Measurements from ENCODE around the gene CTNNA3.

CTNNA3 gene

DNA sequence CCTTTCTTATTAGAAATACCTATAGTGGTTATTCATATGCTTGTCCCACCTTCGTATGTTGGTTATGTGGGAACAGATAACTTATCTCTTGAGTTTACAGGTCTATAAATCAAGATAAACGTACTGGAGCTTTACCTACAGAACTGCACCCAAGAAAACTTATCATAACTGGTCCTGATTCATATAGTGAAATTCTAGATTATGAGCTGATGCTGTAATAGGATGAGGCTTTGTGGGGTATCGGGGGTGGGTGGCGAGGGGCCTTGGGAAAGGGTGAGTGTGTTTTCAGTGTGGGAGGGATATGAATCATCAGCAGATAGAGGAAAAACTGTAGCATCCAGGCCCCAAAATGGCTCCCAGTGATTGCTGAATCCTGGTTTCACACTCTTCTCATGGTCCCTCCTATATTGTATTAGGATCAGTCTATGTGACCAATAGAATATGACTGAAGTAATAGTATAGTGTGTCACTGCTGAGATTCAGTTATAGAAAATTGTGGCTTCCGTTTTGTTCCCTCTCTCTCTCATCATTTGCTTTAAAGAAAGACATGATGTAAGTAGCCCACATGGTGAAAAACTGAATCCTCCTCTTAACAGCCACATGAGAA, 1476.9 kb downstream of the CTNNA3 start:
- no peak for DNase-seq (ENCODE audit: low read depth in 2 of 2)

DNA sequence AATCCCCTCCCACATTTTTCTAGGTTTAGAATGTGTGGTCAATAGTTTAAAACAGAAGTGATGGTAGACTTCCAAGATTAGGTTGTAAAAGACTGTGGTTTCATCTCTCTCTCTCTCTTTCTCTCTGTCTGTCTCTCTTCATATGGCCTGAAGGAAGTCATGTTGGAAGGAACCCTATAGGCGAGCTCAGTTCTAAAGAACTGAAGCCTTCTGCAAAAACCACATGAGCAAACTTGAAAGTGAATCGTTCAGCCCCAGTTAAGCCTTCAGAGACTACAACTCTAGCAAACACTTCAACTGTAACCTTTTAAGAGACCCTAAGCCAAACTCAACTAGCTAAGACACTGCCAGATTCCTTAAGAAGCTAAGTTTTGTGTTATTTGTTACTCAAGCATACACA, 1477.7 kb downstream of the CTNNA3 start:
- no peak for DNase-seq (ENCODE audit: low read depth in 2 of 2)

DNA sequence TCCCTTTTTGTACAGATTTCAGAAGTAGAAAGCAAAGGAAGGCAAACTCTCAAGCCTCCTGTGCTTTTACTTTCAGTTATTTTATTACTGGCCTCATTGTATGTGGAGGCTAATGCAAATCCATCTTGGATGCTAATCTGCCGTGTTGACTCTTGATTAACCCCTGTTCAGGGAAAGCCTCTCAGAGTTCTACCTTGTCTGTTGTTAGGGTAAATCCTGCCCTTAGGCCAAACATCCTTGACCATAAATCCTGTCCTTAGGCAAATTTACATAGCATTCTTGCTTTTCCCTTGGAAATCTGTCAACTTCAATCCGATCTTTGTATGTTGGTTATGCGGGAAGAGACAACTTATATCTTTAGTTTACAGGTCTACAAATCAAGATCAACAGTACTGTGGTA, 1480.1 kb downstream of the CTNNA3 start:
- DNase-seq (ENCODE audit: low read depth in 2 of 2): no peak

DNA sequence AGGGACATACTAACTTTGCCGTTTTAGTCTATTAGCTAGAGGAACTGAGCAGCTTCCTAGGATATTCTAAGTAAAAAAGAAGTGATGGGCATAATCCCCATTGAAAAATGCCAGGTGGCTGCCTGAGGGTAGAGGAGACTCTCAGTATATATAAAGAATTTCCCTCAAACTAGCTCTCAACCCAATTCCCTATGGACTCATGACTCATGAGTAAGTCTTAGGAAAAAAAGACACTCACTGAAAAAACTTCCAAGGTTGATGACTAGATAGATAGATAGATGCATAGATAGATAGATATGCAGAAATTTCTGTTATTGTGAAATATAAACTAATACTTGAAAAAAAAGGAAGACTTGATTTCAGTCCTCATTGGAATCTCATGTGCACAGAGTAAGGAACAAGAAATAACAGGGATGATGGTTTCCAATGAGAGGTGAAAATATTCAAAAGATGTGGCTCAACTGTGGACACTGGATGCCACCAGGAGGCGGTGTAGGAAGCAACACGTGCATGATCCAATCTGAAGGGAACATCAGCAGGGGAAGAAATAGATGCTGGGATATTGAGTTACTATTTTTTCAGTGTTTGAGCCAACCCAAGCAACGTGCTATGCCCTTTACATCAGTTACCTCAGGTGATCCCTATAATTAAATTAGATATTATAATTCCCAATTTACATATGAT, 1481.1 kb downstream of the CTNNA3 start:
- no peak for DNase-seq (ENCODE audit: low read depth in 2 of 2)

DNA sequence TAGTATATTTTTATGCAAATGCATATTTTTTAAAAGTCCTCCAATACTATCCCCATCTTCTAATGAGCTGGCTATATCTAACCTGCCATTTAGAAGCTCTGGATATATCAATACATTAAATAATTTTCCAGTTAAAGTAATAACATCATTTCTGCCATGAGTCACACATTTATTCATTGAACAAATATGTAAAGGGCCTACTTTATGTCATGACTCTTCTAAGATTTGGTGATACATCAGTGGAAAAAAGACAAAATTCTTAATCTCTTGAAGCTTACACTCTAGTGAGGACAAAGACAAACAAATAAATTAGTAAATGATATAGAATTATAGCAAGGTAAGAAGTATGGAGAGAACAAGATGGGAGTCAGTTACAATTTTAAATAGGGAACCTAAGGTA, 1487.0 kb downstream of the CTNNA3 start:
- DNase-seq (ENCODE audit: low read depth in 2 of 2): no peak

DNA sequence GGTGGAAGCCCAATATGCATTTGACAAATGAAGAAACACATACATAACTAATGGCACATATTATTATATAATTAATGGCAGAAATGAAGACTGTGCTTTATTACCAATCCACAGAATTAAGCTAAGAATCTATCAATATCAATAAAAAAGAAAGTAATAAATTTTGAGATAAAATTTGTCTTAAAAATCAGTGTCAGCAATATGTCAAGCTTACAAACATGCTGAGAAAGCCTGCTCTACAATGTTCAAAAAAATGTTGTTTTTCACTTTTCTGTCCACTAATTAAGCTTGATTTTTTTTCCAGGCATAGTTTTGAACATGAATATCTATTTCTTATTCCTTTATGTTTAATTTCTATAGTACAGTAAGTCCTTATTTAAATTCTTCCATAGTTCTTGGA, 1491.2 kb downstream of the CTNNA3 start:
- DNase-seq (ENCODE audit: low read depth in 2 of 2): no peak

DNA sequence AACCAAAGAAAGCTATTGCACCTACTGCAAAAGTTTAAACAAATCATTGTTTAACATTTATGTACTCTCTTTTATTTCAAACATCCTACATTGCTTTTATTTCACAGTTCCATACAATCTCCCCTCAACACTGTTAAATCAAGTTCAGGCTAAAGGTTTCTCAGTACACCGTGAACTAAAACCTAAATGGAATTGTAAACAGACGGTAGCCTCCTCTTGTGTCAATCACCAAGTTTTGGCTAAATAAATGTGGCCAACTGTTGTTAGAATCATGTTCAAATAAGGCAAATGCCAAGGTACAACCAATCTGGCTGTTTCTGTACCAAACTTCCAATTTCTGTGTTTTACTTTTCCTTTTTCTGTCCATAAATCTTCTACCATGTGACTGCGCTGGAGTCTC, 1493.9 kb downstream of the CTNNA3 start:
- DNase-seq (ENCODE audit: low read depth in 2 of 2): no peak

DNA sequence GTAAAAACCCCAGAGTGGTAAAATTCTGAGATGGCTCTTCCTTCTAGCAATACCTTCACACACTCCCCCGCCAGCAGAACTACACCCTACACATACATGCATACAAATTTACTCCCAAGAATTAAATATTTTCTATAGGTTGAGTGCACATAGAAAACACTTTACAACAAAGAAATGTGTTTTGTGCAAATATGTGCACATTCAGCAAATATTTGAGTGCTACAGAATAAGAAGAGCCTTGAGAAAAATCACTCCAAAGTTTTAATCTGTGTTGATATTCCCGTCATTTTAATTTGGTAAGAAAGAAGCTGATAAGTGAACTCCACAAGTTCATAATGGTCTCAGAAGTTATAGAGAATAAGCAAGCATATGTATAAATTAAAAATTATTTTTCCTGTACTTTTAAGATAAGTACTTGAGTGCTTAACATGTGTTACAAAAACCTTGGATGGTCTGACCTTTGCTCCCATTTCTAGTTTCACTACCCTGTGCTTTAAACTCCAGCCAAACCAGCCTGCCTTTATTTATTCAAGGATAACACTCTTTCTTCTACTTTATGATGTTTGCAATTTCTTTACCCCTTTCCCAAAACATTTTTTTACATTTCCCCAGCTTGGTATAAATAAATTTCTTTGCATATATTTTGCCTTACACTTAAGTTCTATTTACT, 1503.7 kb downstream of the CTNNA3 start:
- no peak for DNase-seq (ENCODE audit: low read depth in 2 of 2)

DNA sequence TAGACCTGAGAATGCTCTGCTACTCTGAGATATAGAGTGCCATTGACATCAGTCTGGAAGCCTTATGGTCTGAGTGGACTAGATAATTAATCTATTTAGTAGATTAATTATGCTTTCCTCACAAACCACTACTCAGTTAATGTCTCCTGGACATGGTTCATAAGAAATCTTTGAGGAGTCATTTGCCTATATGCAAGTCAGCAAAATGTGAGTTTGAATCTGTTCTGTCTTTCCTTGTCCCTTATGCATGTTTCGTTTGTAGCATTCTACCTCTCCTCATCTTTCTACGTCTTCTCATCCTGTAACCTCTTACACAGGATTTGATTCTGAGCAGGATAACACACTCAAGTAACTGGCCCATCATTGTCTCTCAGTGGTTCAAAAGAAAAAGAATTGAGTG, 1505.6 kb downstream of the CTNNA3 start:
- DNase-seq (ENCODE audit: low read depth in 2 of 2): no peak

DNA sequence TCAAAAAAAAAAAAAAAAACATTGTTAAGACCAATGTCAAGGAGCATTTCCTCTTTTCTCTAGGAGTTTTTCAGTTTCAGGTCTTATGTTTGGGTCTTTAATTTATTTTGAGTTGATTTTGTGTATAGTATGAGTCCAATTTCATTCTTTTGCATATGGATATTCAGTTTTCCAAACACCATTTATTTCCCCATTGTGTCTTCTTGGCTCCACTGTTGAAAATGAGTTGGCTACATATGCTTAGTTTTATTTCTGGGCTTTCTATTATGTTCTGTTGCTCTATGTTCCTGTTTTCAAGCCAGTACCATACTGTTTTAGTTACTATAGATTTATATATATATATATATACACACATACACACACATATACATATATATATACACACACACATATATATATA, 1506.7 kb downstream of the CTNNA3 start:
- DNase-seq (ENCODE audit: low read depth in 2 of 2): no peak

DNA sequence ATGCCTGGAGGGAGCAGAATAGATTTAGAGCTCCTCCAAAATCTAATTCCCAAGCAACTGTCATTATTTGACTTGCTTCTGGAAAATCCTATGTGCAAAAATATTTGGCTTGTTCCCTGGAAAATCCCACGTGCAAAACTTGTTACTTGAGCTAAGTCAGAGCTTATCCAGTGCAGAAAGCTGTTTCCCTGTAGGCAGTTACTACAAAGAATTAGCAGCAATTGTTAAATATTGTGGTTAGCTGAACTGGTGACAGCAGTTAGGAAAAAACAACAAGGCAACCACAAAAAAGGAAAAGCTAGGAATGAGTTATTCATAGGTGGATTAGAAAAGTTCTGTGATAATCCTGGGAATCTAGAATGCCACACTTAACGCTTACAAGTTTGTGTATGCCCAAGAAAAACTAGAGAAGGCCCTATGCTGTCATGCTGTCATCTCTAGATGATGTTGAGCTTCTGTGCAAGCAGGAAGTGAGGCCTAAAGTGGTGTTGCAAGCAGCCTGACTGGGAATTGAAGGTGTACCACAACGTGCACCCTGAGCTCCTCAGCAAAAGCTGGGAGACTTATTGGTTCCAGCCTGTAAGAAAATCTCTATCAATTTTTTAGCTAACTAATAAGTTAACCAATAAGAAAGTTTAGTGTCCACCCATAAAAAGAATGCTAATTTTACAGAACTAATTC, 1508.8 kb downstream of the CTNNA3 start:
- no peak for DNase-seq (ENCODE audit: low read depth in 2 of 2)

DNA sequence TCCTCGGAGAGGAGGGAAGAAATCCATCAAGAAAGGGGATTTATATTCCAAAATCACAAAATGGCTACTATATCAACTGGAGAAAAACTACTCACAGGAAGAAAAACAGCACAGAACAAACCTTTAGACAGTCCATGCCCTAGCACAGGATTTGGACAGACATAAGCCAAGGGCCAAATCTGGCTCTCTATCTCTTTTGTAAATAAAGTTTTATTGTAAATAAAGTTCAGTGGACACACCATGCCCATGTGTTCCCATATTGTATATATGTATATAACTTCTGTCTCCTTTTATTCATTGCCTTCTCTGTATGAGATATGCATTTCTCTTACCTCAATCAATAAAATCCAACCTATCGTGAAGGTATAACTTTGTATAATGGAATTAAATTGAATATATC, 1513.0 kb downstream of the CTNNA3 start:
- DNase-seq (ENCODE audit: low read depth in 2 of 2): no peak

DNA sequence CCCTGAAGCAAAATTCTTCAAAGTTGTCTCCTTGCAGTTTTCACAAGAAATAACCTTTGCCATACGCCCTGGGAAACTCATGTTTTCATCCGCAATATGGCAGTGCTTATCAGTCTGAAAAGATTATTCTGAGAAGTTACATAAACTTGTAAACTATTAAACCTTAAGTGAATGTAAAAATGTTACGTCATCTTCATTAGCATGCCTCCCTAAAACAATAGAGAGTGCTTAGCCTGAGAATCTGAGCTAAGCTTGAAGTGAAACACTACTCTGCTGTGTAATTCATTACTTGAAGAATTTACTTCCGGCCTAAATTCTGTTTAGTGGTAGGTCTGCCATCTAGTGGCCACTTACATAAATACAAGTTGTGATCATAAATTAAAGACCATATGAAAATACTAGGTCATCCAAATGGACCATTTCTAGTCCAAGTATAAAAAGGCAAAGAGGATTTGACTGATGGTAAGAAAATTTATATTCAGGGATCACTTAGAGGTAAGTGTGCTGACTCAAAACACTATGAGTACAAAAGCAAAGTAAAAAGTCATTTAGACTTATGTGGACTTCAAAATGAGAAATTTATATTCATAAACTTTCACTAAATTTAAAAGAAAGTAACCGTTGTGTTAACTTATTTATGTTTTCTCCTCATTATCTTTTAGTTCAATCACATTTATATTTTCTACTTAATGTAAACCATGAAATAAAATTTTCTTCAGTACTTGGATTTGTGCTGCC, 1515.2 kb downstream of the CTNNA3 start:
- no peak for DNase-seq (ENCODE audit: low read depth in 2 of 2)

DNA sequence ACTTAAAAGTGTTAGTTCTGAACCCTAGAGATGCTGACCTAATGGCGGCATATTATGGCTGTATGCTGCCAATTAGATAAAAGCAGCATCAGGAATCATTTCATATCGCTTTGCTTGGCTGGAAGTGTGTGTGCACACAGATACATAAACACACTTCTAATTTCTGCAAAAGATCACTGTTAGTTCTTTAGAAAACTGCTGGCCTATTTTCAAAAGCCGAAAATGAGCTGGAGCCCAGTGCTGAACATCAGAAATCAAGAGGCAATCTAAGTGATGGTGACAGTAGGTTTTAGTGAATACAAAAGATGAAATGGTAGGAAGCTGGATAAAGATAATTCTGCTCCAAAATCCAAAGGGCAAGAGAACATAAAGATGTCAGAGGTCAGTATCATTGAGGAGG, 1516.0 kb downstream of the CTNNA3 start:
- DNase-seq (ENCODE audit: low read depth in 2 of 2): no peak

DNA sequence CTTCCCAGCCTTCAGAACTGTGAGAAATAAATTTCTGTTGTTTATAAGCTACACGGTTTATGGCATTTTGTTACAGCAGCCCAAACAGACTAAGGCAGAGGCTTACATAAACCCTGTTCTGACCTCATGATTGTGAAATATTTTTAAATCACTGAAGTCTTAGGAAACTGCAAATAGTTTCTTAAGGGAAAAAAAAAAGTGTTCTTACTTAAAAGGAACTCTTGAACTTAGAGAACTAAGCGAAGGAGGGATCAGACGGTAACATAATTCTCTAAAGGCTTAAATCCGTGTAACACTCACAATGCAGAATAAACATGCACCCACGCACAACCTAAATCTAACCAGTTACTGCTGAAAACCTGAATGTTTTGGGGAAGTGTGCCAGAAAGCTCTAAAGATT, 1519.2 kb downstream of the CTNNA3 start:
- DNase-seq (ENCODE audit: low read depth in 2 of 2): no peak

DNA sequence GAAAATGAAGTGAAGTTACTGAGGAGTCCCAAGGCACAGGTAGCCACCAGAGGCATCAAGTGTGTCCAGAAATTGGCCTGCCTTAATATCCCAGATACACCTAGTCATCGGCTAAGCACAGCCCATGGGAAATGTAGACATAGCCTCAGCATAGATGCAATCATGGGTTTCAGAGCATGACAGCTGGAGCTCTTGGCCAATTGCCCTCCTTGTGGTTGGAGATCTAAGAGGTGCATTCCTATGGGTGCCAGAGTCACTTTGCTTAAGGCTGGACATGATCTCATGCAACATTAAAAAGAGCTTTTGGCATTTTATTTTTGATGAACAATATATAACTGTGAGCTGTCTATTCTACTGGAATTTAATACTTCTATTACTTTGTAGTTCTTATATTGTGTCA, 1528.2 kb downstream of the CTNNA3 start:
- no peak for DNase-seq (ENCODE audit: low read depth in 2 of 2)

DNA sequence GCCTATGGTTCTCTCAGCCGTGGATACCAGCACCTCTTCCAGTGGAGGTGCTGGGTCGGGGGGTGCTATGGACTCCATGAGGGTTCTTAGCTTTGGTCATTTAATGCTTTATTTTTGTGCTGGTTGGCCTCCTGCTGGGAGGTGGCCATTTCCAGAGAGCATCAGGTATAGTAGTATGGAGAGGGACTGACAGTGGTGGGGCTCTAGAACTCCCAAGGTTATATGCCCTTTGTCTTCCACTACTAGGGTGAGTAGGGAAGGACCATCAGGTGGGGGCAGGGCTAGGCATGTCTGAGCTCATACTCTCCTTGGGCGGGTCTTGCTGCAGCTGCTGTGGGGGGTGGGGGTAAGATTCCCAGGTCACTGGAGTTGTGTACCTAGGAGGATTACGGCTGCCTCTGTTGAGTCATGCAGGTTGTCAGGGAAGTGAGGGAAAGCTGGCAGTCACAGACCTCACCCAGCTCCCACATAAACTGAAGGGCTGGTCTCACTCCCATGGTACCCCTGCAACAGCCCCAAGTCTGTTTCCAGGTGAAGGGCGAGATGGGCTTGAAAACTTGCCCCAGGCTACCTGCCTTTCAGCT, 1533.3 kb downstream of the CTNNA3 start:
- no peak for DNase-seq (ENCODE audit: low read depth in 2 of 2)

DNA sequence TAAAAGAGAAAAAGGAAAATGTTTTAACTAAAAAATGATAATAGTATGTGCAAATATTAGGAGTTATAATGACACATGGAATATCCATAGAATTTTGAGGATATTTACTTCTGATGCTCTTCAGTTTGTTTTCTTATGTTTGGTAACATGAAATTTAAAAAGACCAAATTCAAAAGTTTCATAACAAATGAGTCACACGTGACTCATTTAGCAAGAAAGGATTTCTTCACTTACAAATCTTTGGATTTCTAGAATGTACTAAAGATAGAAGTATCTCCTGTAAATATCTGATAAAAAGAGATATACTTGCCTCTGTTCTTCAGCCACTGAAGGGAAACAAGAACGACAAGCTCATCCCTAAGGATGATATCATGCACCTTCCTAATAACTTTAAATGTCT, 1544.6 kb downstream of the CTNNA3 start:
- no peak for DNase-seq (ENCODE audit: low read depth in 2 of 2)

DNA sequence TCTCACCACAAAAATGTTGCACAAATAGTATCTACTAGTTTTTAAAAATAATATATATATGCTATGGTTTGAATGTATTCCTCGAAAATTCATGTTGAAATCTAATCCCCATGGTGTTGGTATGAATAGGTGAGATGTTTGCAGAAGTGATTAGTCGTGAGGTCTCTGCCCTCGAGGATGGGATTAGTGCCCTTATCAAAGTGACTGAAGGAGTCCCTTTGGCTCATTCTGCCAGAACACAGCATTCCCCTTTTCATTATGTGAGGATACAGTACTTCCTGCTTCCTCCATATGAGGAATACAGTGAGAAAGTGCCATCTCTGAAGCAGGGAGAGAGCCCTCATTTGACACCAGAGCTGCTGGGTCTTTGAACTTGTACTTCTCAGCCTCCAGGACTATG, 1547.7 kb downstream of the CTNNA3 start:
- DNase-seq (ENCODE audit: low read depth in 2 of 2): no peak

DNA sequence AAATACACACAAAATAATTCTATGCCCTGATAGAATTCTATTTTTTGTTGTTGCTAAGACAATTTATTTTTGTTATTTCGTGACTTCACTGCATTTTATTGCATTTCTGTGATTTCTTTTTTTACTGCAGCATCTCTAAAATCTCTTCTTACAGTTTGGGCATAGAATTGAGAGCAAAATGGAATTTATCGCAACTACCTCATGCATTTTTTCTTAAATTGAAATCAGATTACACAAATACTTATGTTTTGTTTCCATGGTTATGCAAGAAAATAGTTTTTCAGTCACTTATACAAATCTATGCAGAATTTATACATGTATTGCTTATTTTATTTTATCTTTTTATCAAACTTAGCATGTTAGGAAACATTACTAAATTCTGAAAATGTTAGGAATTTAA, 1552.0 kb downstream of the CTNNA3 start:
- DNase-seq (ENCODE audit: low read depth in 2 of 2): no peak

DNA sequence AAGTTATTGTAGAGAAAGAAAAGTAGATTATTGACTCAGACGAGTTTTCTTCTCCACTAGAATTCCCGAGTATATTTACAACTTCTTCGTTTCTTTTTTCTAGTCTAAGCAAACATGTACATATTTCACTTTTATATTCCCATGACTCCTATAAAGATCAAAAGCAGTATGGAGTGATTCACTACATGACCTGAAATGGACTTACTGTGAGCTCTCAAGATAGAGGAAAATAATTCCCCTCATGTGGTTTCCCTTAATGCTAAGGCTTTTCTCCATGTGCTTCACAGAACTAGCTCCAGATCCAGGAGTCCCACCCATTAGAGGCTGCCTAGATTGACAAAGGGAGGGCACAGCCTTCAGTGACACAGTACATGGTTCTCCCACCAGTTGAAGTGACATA, 1593.2 kb downstream of the CTNNA3 start:
- no peak for DNase-seq (ENCODE audit: low read depth in 2 of 2)

All from stimulated activated CD8-positive, alpha-beta memory T cell treated with anti-CD3 and anti-CD28 coated beads, Interleukin-7, amount 100 ng/mL, for 1 hour (primary cell).